ENCODE results near the gene PLPPR1.

- TF ChIP-seq CTCF (conservative IDR thresholded peaks at IDR 0.05; ENCODE audit: low read length) = no peak
- no peak for TF ChIP-seq EZH2phosphoT487 (IDR thresholded peaks at IDR 0.05; ENCODE audit: borderline replicate concordance)
These were observed 98.0 kb downstream of the PLPPR1 start for GRCh38 chr9:101126556-101126955.

Measured in Loucy (cell line).